BLaER1 treated with 17β-estradiol and CSF1 and Interleukin-3, amounts not matched to agents 10 nM and 100 nM (cell line): ENCODE measurements around the gene FGF4.

Experiments
- H3K27ac ChIP-seq, 11 experiments: shearing (Covaris generic); formaldehyde crosslinking; 2 replicates each; pipeline ENCODE4 v1.8.1; 2022
- H3K27me3 ChIP-seq, 11 experiments: shearing (Covaris generic); formaldehyde crosslinking; 2 replicates each; pipeline ENCODE4 v1.8.1; 2022
- H3K36me3 ChIP-seq, 11 experiments: shearing (Covaris generic); formaldehyde crosslinking; 2 replicates each; pipeline ENCODE4 v1.8.1; 2022
- H3K4me1 ChIP-seq, 10 experiments: shearing (Covaris generic); formaldehyde crosslinking; 2 replicates each; pipeline ENCODE4 v1.8.1; 2022
- H3K4me2 ChIP-seq, 11 experiments: shearing (Covaris generic); formaldehyde crosslinking; 2 replicates each; pipeline ENCODE4 v1.8.1; 2022
- H3K4me3 ChIP-seq, 10 experiments: shearing (Covaris generic); formaldehyde crosslinking; 2 replicates each; pipeline ENCODE4 v1.8.1; 2022
- H3K9ac ChIP-seq, 11 experiments: shearing (Covaris generic); formaldehyde crosslinking; 2 replicates each; pipeline ENCODE4 v1.8.1; 2022
- H3K9me3 ChIP-seq, 11 experiments: shearing (Covaris generic); formaldehyde crosslinking; replicated peaks in 1 of 11; 2 replicates each; pipeline ENCODE4 v1.8.1; 2022
- H4K20me1 ChIP-seq, 11 experiments: shearing (Covaris generic); formaldehyde crosslinking; 2 replicates each; pipeline ENCODE4 v1.8.1; 2022
- Cebpa-rat ChIP-seq, 11 experiments: shearing (Covaris generic); IDR thresholded peaks; 2 replicates each; pipeline ENCODE4 v1.8.1; 2022

Gene FGF4

GRCh38 chr11:69812256-69812655, 37.1 kb upstream of the FGF4 start:
- Histone ChIP-seq H3K9me3 (0 out of 22 replicates have a peak, but pooled peaks cover 0 to 6% (median 0%) of the 10 kb centered on the region in 11 experiments), H4K20me1 (peaks cover 0 to 70% (median 13%) of the 10 kb centered on the region in 11 experiments; a peak in 18 of 22 replicates), H3K36me3 (no peaks in the 10 kb centered on the region), H3K27ac (no peak overlapping the region), H3K4me1 (peaks cover 5 to 8% (median 7%) of the 10 kb centered on the region in 10 experiments; a peak in 19 of 20 replicates), H3K9ac (no peak overlapping the region), H3K4me2 (no peak overlapping the region), H3K27me3 (peaks cover 38 to 77% (median 48%) of the 10 kb centered on the region in 11 experiments), H3K4me3 (no peak overlapping the region)
- no peak for TF ChIP-seq Cebpa-rat (IDR thresholded peaks at IDR 0.05)

GRCh38 chr11:69811431-69811830, 36.3 kb upstream of the FGF4 start:
- Histone ChIP-seq H3K4me1 (no peaks in the 10 kb centered on the region), H3K36me3 (no peaks in the 10 kb centered on the region), H3K9me3 (0 out of 22 replicates have a peak, but pooled peaks cover 0 to 6% (median 0%) of the 10 kb centered on the region in 11 experiments), H3K27me3 (peaks cover 30 to 69% (median 40%) of the 10 kb centered on the region in 11 experiments), H4K20me1 (peaks cover 0 to 61% (median 5%) of the 10 kb centered on the region in 11 experiments; a peak in 13 of 22 replicates), H3K27ac (no peak overlapping the region), H3K4me2 (no peak overlapping the region), H3K9ac (no peak overlapping the region), H3K4me3 (no peak overlapping the region)
- TF ChIP-seq Cebpa-rat (IDR thresholded peaks at IDR 0.05), result no peak

DNA sequence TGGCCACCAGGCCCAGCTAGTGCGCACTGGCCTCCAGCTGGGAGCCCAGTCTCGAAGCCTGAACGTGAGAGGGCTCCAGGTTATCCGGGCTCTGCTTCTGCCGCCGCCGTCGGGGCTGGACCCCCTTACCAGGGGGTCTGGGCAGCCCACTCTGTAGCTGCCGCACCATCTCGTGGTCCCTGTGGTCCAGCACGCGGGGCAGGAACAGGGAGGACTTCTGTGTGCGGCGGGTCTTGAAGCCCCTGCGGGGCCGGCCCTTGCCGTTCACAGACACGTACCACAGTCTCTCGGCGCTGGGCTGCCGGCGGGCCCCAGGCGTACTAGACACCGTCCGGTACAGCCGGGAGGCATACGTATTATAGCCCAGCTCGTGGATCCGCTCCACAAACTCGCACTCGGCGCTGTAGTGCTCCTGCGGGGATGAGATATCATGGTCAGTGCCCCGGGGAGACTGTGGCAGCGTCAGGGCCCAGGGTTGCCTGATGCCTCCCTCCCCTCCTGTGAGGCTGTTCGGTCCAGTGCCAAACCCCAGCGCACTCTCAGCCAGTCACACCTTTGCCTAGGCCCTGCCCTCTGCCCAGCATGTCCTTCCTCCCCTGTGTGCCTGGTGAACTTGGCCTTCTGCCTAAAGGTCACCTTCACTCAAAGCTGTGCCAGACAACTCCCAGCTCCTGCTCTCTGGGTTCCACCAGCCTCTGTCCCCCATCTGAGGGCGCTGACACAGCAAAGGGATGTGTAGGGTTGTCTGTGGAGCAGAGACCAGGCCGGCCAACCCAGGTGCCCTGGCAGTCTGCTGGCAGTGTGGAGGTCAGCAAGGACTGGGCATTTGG, 35.4 kb upstream of the FGF4 start:
- peaks cover 0 to 52% (median 0%) of the 10 kb centered on the region in 11 experiments; a peak in 10 of 22 replicates for H4K20me1 ChIP-seq

GRCh38 chr11:69808667-69809086, 33.5 kb upstream of the FGF4 start:
- H3K4me1 ChIP-seq, result no peaks in the 10 kb centered on the region
- H3K4me2 ChIP-seq, result no peak overlapping the region
- no peak overlapping the region for H3K9ac ChIP-seq
- H3K9me3 ChIP-seq, result no peaks in the 10 kb centered on the region
- no peak overlapping the region for H3K4me3 ChIP-seq
- H4K20me1 ChIP-seq, result peaks cover 0 to 40% (median 0%) of the 10 kb centered on the region in 11 experiments; a peak in 8 of 22 replicates
- H3K36me3 ChIP-seq, result no peaks in the 10 kb centered on the region
- H3K27ac ChIP-seq, result no peak overlapping the region
- TF ChIP-seq Cebpa-rat (IDR thresholded peaks at IDR 0.05), result no peak
- peaks cover 4 to 41% (median 12%) of the 10 kb centered on the region in 11 experiments; a peak in 12 of 22 replicates for H3K27me3 ChIP-seq

More for the DNA sequence above, 35.4 kb upstream of the FGF4 start:
- no peaks in the 10 kb centered on the region for H3K36me3 ChIP-seq
- 0 out of 22 replicates have a peak, but pooled peaks cover 0 to 6% (median 0%) of the 10 kb centered on the region in 11 experiments for H3K9me3 ChIP-seq
- peaks cover 21 to 59% (median 30%) of the 10 kb centered on the region in 11 experiments for H3K27me3 ChIP-seq
- no peak overlapping the region for H3K4me2 ChIP-seq
- no peak overlapping the region for H3K4me3 ChIP-seq
- H3K4me1 ChIP-seq, result no peaks in the 10 kb centered on the region
- H3K27ac ChIP-seq, result no peak overlapping the region
- H3K9ac ChIP-seq, result no peak overlapping the region
- TF ChIP-seq Cebpa-rat (IDR thresholded peaks at IDR 0.05), result no peak

GRCh38 chr11:69807106-69807815, 32.1 kb upstream of the FGF4 start:
- Histone ChIP-seq H3K4me2 (no peak overlapping the region), H3K36me3 (no peaks in the 10 kb centered on the region), H3K9ac (no peak overlapping the region), H3K4me3 (no peak overlapping the region), H3K27me3 (peaks cover 0 to 27% (median 2%) of the 10 kb centered on the region in 11 experiments; a peak in 5 of 22 replicates), H3K9me3 (no peaks in the 10 kb centered on the region), H3K27ac (no peak overlapping the region), H4K20me1 (peaks cover 0 to 29% (median 0%) of the 10 kb centered on the region in 11 experiments; a peak in 7 of 22 replicates), H3K4me1 (no peaks in the 10 kb centered on the region)
- no peak for TF ChIP-seq Cebpa-rat (IDR thresholded peaks at IDR 0.05)

GRCh38 chr11:69804769-69805508, 29.8 kb upstream of the FGF4 start:
- Histone ChIP-seq H3K9ac (no peak overlapping the region), H3K4me1 (no peaks in the 10 kb centered on the region), H3K4me2 (no peak overlapping the region), H3K36me3 (no peaks in the 10 kb centered on the region), H3K9me3 (peaks cover 0 to 7% (median 3%) of the 10 kb centered on the region in 11 experiments; a peak in 16 of 22 replicates), H3K4me3 (no peak overlapping the region), H4K20me1 (peaks cover 0 to 12% (median 0%) of the 10 kb centered on the region in 11 experiments; a peak in 3 of 22 replicates), H3K27ac (no peak overlapping the region), H3K27me3 (peaks cover 0 to 13% (median 0%) of the 10 kb centered on the region in 11 experiments; a peak in 2 of 22 replicates)
- no peak for TF ChIP-seq Cebpa-rat (IDR thresholded peaks at IDR 0.05)

DNA sequence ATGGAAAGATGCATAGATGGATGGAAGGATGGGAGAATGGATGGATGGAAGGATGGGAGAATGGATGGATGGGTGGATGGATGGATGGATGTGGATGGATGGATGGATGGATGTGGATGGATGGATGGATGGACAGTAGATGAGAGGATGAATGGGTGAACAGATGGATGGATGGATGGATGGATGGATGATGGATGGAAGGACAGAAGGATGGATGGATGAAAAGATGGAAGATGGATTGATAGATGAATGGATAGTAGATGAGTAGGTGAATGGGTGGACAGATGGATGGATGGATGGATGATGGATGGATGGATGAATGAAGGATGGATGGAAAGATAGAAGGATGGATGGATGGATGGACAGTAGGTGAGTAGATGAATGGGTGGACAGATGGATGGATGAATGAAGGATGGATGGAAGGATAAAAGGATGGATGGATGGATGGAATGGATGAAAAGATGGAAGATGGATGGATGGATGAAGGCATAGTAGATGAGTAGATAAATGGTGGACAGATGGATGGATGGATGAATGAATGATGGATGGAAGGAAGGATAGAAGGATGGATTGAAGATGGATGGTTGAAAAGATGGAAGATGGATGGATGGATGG, 28.6 kb upstream of the FGF4 start:
- Histone ChIP-seq H3K27ac (no peak overlapping the region), H3K9me3 (peaks cover 0 to 12% (median 9%) of the 10 kb centered on the region in 11 experiments; a peak in 16 of 22 replicates), H3K4me2 (no peak overlapping the region), H3K4me1 (no peaks in the 10 kb centered on the region), H3K9ac (no peak overlapping the region), H3K4me3 (no peak overlapping the region), H3K36me3 (no peaks in the 10 kb centered on the region), H3K27me3 (peaks cover 0 to 3% (median 0%) of the 10 kb centered on the region in 11 experiments; a peak in 2 of 22 replicates), H4K20me1 (peaks cover 0 to 4% (median 0%) of the 10 kb centered on the region in 11 experiments; a peak in 2 of 22 replicates)
- TF ChIP-seq Cebpa-rat (IDR thresholded peaks at IDR 0.05), result no peak

DNA sequence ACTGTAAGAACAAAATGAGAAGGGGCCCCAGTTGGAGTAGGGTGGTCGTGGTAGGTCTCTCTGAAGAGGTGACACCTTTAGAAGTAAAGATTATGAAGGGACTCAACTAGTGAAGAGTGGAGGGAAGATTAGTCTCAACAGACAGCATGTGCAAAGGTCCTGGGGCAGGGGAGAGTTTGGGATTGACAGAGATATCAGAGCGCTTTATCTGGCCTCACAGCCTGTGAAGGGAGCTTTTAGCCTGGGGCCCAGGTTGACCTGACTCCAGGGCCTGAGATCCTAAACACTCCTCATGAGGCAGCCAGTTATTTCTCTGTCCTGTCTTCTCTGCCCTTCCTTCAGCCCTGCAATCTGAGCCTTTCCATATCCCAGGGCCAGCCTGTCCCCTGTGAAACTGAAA, 27.9 kb upstream of the FGF4 start:
- H3K4me3 ChIP-seq, result no peak overlapping the region
- peaks cover 0 to 12% (median 9%) of the 10 kb centered on the region in 11 experiments; a peak in 16 of 22 replicates for H3K9me3 ChIP-seq
- no peak for TF ChIP-seq Cebpa-rat (IDR thresholded peaks at IDR 0.05)
- H3K27ac ChIP-seq, result no peak overlapping the region
- no peaks in the 10 kb centered on the region for H3K36me3 ChIP-seq
- H4K20me1 ChIP-seq, result no peaks in the 10 kb centered on the region; a peak in 2 of 22 replicates
- no peaks in the 10 kb centered on the region for H3K4me1 ChIP-seq
- H3K9ac ChIP-seq, result no peak overlapping the region
- H3K27me3 ChIP-seq, result no peaks in the 10 kb centered on the region; a peak in 1 of 22 replicates
- no peak overlapping the region for H3K4me2 ChIP-seq
